ENCODE results near the gene CRB1. TPM values are rescaled to one million over a fixed set of nuclear protein-coding genes. Genes with fewer than 3 reads are reported as not detected.

Gene CRB1
- total RNA-seq, 4 donors from 2014 or later = 0.05 to 0.26 TPM; not detected in 2

DNA sequence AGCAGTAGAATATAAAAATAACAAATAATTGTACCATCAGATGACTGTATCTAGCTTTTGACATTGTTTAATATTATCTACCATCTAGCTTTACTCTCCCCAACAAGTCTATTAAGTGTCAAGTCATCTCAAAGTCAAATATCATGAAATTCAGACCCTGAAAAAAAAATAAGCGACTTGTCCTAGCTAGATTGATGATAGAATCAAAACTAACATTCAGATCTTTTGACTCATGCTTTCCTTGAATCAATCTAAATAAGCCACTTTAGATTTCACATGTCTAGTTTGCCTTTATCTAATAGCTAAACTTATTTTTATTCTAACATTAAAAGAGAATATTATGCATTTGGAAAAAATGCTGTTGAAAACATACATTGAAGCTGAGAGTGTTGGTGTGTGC lies 35.4 kb downstream of the CRB1 start:
- no peak for DNase-seq (ENCODE audit: low spot score in 2 of 2)
- no peak overlapping the region for H3K4me3 ChIP-seq (ENCODE audit: low read depth, poor library complexity, severe bottlenecking)
- no peak for TF ChIP-seq POLR2A (IDR thresholded peaks at IDR 0.05)
- TF ChIP-seq, protein P1, sequence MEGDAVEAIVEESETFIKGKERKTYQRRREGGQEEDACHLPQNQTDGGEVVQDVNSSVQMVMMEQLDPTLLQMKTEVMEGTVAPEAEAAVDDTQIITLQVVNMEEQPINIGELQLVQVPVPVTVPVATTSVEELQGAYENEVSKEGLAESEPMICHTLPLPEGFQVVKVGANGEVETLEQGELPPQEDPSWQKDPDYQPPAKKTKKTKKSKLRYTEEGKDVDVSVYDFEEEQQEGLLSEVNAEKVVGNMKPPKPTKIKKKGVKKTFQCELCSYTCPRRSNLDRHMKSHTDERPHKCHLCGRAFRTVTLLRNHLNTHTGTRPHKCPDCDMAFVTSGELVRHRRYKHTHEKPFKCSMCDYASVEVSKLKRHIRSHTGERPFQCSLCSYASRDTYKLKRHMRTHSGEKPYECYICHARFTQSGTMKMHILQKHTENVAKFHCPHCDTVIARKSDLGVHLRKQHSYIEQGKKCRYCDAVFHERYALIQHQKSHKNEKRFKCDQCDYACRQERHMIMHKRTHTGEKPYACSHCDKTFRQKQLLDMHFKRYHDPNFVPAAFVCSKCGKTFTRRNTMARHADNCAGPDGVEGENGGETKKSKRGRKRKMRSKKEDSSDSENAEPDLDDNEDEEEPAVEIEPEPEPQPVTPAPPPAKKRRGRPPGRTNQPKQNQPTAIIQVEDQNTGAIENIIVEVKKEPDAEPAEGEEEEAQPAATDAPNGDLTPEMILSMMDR (IDR thresholded peaks at IDR 0.05) = no peak
- intact Hi-C loops (cut with DNase I; ENCODE audit: low total_unique reads) = no loop called here
- 86 to 97% methylated on average over 1 of the region's 1 CpG for WGBS, 2 donors

DNA sequence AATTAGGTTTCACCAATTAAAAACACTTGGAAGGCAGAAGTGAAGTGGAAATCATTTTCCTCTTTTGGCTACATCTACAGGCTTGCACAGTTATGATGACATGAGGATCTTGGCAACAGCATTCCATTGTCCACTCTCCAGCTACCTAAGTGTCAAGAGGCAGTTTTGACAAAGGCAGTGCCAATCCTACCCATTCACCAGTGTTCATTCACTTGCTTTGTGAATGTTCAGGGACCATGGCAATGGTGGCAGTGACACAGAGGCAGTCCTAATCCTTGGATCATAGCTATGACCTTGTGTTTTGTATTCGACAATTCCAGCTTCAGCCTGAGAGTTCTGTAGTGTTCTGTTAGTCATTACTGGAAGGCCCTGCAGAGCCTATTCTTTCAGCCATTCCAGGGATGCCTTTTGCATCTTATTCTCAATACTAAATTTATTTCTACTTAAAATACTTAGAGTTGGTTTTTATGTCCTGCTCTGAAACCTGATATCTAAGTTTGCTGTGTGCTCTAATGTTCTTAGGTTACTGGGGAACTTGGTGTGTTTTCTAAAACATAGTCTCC lies 36.7 kb downstream of the CRB1 start:
- no peak for DNase-seq (ENCODE audit: low spot score in 2 of 2)
- 61 to 81% methylated on average over 1 of the region's 1 CpG for WGBS, 2 donors
- intact Hi-C loops (cut with DNase I; ENCODE audit: low total_unique reads) = no loop called here
- TF ChIP-seq, protein P1 (IDR thresholded peaks at IDR 0.05) = no peak
- TF ChIP-seq POLR2A (IDR thresholded peaks at IDR 0.05) = no peak
- H3K4me3 ChIP-seq (ENCODE audit: low read depth, poor library complexity, severe bottlenecking) = no peak overlapping the region

DNA sequence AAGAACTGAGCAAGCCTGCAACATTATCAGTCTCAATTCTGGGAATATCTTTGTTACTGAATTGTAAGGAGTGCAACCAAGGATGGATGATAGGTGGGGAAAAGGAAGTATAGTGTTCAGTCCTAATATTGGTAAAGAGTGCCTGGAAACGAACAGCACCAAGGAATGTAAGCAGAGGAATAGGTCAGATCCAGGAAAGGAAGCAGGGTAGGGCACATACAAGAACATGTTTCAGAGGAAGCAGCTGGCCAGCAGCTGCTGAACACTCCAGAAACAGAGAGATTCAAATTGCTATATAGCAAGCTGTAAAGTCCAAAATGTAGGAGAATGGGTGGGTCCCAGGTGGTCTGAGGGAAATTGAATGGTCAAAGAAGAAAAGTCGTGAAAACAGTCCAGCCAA lies 37.9 kb downstream of the CRB1 start:
- no peak overlapping the region for H3K4me3 ChIP-seq (ENCODE audit: low read depth, poor library complexity, severe bottlenecking)
- WGBS, 2 donors = 28 to 35% methylated on average over 2 of the region's 2 CpGs
- intact Hi-C loops (cut with DNase I; ENCODE audit: low total_unique reads) = no loop called here
- DNase-seq (ENCODE audit: low spot score in 2 of 2) = no peak
- TF ChIP-seq, protein P1 (IDR thresholded peaks at IDR 0.05) = no peak
- no peak for TF ChIP-seq POLR2A (IDR thresholded peaks at IDR 0.05)

DNA sequence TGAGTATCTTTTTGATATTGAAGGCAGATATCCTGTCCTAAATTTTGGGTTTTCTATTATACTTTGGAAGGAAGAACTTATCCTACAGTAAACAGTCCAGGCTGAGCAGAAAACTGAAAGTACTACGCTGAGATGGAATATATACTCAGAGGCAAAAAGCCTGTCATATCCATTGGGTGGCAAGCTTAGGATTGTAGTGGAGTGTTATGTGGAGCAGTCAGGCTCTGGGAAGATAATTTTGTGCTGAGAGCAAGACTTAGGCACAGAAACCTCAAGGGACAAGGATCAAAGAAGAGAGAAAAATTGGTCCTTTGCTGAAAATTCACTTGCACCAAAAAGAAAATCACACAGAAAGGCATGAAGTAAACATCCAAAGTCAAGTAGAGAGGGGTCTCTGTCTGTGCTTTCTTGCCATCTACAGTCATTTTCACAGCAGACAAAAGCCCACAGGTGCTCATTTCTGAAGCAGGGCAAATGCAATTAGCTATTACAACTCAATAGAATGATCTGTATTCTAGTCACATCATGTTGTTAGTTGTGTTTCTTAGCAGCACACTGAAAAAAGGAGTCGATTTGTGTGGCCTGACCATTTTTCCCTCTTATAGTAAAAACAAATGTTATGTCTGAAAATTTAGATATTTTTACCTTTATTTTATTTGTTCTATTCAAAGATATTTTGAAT lies 38.5 kb downstream of the CRB1 start:
- TF ChIP-seq POLR2A (IDR thresholded peaks at IDR 0.05) = no peak
- 77 to 79% methylated on average over 2 of the region's 2 CpGs for WGBS, 2 donors
- H3K4me3 ChIP-seq (ENCODE audit: low read depth, poor library complexity, severe bottlenecking) = no peak overlapping the region
- no peak for DNase-seq (ENCODE audit: low spot score in 2 of 2)
- intact Hi-C loops (cut with DNase I; ENCODE audit: low total_unique reads) = no loop called here

DNA sequence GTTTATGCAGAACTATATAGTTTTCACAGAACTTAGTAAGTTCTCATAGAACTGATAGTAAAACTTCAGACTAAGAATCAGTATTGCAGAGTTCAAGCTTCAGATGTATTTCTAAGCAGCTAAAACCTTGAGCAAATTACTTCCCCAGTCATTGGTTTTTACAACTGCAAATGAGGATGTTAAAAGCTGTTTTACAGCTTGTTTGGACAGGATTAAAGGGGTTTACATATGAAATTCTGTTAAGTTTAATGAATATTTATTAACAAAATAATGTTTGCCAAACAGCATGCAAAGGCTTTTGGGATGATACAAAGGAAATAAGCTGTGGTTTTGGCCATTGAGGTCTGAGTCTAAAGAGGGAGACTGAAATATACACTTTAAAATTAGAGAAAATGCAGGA lies 39.1 kb downstream of the CRB1 start:
- intact Hi-C loops (cut with DNase I; ENCODE audit: low total_unique reads) = no loop called here
- DNase-seq (ENCODE audit: low spot score in 2 of 2) = no peak
- H3K4me3 ChIP-seq (ENCODE audit: low read depth, poor library complexity, severe bottlenecking) = no peak overlapping the region
- no peak for TF ChIP-seq POLR2A (IDR thresholded peaks at IDR 0.05)
- TF ChIP-seq, protein P1 (IDR thresholded peaks at IDR 0.05) = no peak

DNA sequence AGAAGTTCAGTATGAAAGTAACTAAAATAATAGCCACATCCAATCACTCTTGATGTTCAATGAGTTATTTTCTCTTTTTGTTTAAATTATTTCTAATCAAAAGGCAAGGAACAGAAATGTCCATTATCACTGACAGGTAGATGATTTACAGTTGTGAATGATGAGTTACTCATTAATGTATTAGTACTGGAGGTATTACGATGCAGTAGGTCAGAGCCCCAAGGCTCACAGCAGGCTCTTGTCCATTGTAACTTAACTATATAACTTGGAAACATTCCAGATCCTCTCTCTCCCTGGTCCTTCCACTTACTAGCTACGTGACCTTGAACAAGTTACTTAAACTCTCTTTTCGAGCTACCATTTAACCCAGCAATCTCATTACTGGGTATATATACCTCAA lies 39.5 kb downstream of the CRB1 start:
- intact Hi-C loops (cut with DNase I; ENCODE audit: low total_unique reads) = no loop called here
- DNase-seq (ENCODE audit: low spot score in 2 of 2) = no peak
- H3K4me3 ChIP-seq (ENCODE audit: low read depth, poor library complexity, severe bottlenecking) = no peak overlapping the region
- WGBS, 2 donors = 63 to 80% methylated on average over 3 of the region's 3 CpGs
- TF ChIP-seq POLR2A (IDR thresholded peaks at IDR 0.05) = no peak
- TF ChIP-seq, protein P1 (IDR thresholded peaks at IDR 0.05) = no peak
